Neural progenitor cell (in vitro differentiated cells): Measurements from ENCODE around the gene C19orf25.

Experiments
- EZH2 ChIP-seq: fragments of 200-600 bp; sonication (generic); IDR thresholded peaks from 2 replicates; pipeline ENCODE4 v1.6.1; 2017; ENCODE audit warnings: antibody characterized with exemption, mild to moderate bottlenecking, moderate library complexity
- EZH2phosphoT487 ChIP-seq: fragments of 200-600 bp; sonication (generic); IDR thresholded peaks from 2 replicates; pipeline ENCODE4 v1.6.1; 2017; ENCODE audit warnings: antibody characterized with exemption
- TF ChIP-seq, protein P1 (sequence below): fragments of 200-600 bp; sonication (generic); IDR thresholded peaks from 2 replicates; pipeline ENCODE4 v1.5.1; 2017; ENCODE audit warnings: antibody characterized with exemption, mild to moderate bottlenecking

DNA sequence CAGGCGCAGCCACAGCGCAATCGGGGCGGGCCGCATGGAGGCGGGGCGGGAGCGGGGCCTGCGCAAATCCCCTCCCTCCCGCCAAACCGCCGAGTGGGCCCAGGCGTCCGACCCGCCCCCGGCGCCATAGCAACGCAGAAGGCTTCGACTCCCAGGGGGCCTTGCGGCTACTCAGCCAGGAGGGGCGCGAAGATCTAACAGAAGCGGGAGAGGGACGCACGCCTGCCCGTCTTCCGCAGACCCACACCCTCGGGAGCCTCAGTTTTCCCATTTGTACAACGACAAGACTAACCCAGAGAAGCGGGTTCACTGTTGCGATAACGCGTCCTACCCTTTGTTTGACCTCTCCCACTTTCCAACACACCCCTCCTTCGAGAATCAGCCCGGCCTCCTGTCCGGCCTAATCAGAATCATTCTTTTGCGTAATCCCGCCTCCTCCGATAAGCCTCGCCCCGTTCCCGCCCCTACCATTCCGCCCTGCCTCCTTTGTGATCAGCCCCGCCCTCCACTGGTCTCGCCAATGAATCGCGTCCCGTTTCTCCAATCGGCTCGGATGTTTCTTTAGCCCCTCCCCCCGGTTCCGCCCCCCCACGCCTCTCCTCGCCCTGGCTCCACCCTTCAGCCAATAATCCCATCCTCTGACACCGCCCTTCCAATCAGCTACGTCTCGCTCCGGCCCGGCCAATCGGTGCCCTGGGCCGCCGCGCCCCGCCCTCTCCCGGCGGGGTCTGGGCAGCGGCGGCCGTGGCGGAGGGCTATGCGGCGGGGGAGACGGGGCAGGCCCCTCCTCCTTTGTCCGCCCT lies 11.5 kb upstream of the C19orf25 start, which contains the start of gene PCSK4:
- TF ChIP-seq, protein P1, sequence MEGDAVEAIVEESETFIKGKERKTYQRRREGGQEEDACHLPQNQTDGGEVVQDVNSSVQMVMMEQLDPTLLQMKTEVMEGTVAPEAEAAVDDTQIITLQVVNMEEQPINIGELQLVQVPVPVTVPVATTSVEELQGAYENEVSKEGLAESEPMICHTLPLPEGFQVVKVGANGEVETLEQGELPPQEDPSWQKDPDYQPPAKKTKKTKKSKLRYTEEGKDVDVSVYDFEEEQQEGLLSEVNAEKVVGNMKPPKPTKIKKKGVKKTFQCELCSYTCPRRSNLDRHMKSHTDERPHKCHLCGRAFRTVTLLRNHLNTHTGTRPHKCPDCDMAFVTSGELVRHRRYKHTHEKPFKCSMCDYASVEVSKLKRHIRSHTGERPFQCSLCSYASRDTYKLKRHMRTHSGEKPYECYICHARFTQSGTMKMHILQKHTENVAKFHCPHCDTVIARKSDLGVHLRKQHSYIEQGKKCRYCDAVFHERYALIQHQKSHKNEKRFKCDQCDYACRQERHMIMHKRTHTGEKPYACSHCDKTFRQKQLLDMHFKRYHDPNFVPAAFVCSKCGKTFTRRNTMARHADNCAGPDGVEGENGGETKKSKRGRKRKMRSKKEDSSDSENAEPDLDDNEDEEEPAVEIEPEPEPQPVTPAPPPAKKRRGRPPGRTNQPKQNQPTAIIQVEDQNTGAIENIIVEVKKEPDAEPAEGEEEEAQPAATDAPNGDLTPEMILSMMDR, result no peak
- TF ChIP-seq EZH2phosphoT487, result no peak
- TF ChIP-seq EZH2, result no peak
